ENCODE data around the gene SAC3D1. TPM values are rescaled to one million over a fixed set of nuclear protein-coding genes. Genes with fewer than 3 reads are reported as not detected.
A peak's percentile ranks its signal among the peaks of the same experiment; 100 is the strongest.

The SAC3D1 gene
- total and polyA plus RNA-seq, 2 of the 4 experiments (the other 2 are of a cell fraction), result 2.9 to 13.2 TPM

DNA sequence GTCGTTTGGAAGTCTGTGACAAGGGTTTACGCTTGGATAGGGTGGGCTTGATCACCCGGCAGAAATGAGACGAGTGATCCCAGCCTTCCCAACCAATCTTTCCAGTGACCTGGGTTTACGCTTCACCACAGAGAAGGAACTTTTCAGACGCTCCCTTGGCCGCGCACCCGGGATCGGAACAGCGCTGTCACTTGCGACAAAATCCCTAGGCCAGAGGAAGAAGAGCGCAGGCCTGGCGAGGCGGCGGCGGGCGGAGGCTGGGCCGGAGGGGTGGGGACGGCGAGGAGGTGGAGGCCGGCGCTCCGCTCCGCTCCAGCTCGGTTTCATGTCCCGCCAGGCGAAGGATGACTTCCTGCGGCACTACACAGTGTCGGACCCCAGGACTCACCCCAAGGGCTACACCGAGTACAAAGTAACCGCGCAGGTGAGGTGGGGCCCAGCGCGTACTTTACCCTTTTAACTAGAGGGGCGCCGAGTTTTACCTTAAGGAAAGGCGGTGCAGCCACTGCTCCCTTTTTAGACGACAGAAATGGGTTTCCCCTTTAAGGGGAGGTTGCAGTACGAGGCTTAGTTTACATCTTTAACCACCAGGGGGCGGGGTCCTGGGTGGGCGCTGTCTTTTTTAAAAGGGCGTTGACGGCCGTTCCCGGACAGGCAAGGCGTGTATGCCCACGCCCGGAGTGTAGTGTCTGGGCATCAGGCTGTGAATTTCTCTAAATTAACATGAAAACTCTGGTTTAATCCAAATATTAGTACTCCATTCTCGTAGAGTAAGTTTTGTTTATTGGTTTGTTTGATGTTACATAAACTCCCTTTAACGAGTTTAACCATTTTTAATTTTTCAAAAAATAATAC is 13.6 kb upstream of the SAC3D1 start, which contains the start of gene SNX15 (continued):
- peak; percentile 64; the same call in 1 of the 2 replicates for TF ChIP-seq MAZ (IDR thresholded peaks at IDR 0.05; ENCODE audit: borderline replicate concordance, low read depth, low read length)

DNA sequence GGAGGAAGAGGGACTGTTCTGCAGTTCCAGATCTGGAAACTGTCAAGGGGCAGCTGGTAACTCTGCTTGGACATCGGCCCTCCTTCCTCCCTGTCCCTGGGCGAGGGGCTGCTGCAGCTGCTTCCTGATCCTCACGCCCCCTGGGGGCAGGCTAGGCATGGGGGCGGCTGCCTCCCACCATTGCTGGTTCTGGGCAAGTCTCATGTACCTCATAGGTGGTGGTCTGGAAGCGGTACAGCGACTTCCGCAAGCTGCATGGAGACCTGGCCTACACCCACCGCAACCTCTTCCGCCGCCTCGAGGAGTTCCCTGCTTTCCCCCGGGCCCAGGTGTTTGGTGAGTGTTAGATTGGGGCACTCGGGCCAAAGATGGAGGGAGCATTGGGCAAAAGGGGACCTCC is 8.8 kb upstream of the SAC3D1 start:
- Histone ChIP-seq H3K18ac (ENCODE audit: low read depth, low read length) (no peak overlapping the region), H3K4ac (ENCODE audit: low read depth, low read length) (no peak overlapping the region), H3K27ac (ENCODE audit: insufficient read depth, low read length) (no peak overlapping the region), H3K36me3 (ENCODE audit: control insufficient read depth, insufficient read depth, low read length) (peaks cover 18% of the 10 kb centered on the region; the same call in 1 of the 2 replicates), H3K14ac (replicated peaks; ENCODE audit: low read depth, low read length) (no peak overlapping the region), H3K4me3 (ENCODE audit: insufficient read depth, low read depth, low read length) (no peak overlapping the region), H2BK120ac (ENCODE audit: low read depth, low read length) (no peak overlapping the region), H3K56ac (ENCODE audit: extremely low read depth, insufficient read depth, low read length) (no peak overlapping the region), H3K23ac (ENCODE audit: low read depth, low read length) (no peak overlapping the region), H4K8ac (ENCODE audit: low read depth in 2 of 2, low read length in 2 of 2) (no peak overlapping the region), H3K79me1 (ENCODE audit: low read depth in 1 of 2, low read length in 2 of 2) (peaks cover 0 to 10% of the 10 kb centered on the region in 2 experiments; a peak in 2 of 4 replicates), H3K9me3 (ENCODE audit: control insufficient read depth, insufficient read depth, low read length) (no peaks in the 10 kb centered on the region), H3K9me1 (ENCODE audit: insufficient read depth, low read length) (no peaks in the 10 kb centered on the region), H3K27me3 (ENCODE audit: control insufficient read depth, insufficient read depth, low read length) (no peaks in the 10 kb centered on the region), H3K4me1 (ENCODE audit: control insufficient read depth, insufficient read depth, low read length) (peaks cover 2% of the 10 kb centered on the region; the same call in 1 of the 2 replicates), H4K91ac (ENCODE audit: insufficient read depth, low read depth, low read length) (no peak overlapping the region), H2AFZ (replicated peaks; ENCODE audit: low read length, poor library complexity) (no peak overlapping the region), H3K4me2 (ENCODE audit: low read depth, low read length) (no peak overlapping the region), H2BK5ac (ENCODE audit: low read depth, low read length, poor library complexity, severe bottlenecking) (no peak overlapping the region), H2BK20ac (ENCODE audit: low read depth, low read length) (no peak overlapping the region), H4K5ac (ENCODE audit: low read depth, low read length) (no peak overlapping the region), H2BK15ac (ENCODE audit: low read depth, low read length) (no peak overlapping the region), H2AK5ac (ENCODE audit: low read depth, low read length) (no peak overlapping the region), H3K9ac (ENCODE audit: low read depth, low read length) (no peak overlapping the region), H4K20me1 (ENCODE audit: insufficient read depth, low read length) (no peaks in the 10 kb centered on the region), H2AK9ac (replicated peaks; ENCODE audit: low read depth, low read length, poor library complexity) (no peak overlapping the region)
- dilution Hi-C loops (cut with HindIII; ENCODE audit: low sequenced_read_pairs, unreplicated experiment), result no loop called here
- no TSS peak for BruUV-seq (replicated peaks)
- ChIA-PET POLR2A (ENCODE audit: unreplicated experiment) (no interaction called here), CTCF (no interaction called here)
- DNase-seq (no peak), ATAC-seq (ENCODE audit: low read depth) (no peak)
- TF ChIP-seq RFX5 (IDR thresholded peaks at IDR 0.05; ENCODE audit: low read depth, low read length), result no peak
- TF ChIP-seq RCOR1 (IDR thresholded peaks at IDR 0.05; ENCODE audit: insufficient replicate concordance, low read length), result no peak
- intact Hi-C loops (cut with micrococcal nuclease), result no loop called here
- in situ Hi-C loops (cut with MboI; ENCODE audit: low sequenced_read_pairs), result no loop called here
- WGBS, 2 experiments (ENCODE audit: extremely low coverage in 2 of 2, insufficient read length in 1 of 2), result 70% methylated on average over 2 of the region's 13 CpGs; no CpG with 5 or more reads in 1 of the 2 experiments
